HG02588 (cell line): Measurements from ENCODE around the gene ADGRG2.

Experiments used
- ATAC-seq: cut with Tn5 transposase; IDR thresholded peaks from one replicate; pipeline ENCODE4 v1.9.1; 2021; ENCODE audit warnings: mild to moderate bottlenecking, moderate library complexity; ENCODE audit not compliant: unreplicated experiment

ADGRG2 gene

DNA sequence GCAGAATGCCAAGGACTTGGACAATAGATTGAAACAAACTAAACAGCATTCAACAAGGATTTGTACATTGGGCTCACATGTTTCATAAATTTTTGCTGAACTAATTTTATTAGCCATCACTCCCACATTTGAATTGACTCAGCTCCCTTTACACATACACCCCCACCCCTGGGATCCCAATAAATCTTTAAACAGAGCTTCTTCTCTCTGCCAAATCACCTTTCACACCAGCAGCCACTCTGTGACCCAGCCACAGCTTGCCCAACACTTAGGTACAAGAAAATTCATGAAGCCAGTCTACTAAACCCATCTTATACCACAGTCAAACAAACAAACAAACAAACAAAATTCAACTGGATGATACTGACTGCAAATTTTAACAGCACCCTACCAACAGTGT lies 159.9 kb downstream of the ADGRG2 start:
- no peak for ATAC-seq

- no peak for ATAC-seq
Measured at GRCh38 chrX:18961686-18962085, 160.6 kb downstream of the ADGRG2 start.

DNA sequence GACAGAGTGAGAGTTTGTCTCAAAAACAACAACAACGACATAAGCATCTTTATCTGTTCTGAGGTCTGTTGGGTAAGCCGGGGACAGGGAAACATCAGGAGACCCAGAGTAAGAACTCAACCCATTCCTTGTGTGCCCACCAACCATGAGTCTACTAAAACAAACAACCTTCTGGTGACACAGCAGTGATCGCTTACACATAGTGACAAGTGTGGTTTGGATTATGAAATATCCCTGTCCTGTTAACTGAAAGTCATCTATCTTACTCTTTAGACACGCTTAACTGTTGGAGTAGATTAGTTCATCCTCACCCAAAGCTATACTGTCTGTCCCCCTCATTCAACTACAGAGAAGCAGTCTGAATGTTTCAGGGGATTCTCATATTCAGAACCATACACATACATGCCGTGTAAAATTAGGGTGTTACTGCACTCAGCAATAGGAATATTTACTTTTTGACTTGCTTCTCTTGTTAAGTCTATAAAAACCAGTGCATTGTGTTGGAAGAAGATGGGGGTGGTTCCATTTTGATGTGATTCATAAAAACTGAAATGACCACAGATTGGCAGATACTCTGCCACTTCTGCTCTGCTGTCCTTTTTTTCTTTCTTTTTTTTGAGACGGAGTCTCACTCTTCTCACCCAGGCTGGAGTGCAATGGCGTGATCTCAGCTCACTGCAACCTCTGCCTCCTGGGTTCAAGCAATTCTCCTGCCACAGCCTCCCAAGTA lies 165.8 kb downstream of the ADGRG2 start:
- no peak for ATAC-seq

GRCh38 chrX:18955676-18956075 lies 166.6 kb downstream of the ADGRG2 start:
- no peak for ATAC-seq

DNA sequence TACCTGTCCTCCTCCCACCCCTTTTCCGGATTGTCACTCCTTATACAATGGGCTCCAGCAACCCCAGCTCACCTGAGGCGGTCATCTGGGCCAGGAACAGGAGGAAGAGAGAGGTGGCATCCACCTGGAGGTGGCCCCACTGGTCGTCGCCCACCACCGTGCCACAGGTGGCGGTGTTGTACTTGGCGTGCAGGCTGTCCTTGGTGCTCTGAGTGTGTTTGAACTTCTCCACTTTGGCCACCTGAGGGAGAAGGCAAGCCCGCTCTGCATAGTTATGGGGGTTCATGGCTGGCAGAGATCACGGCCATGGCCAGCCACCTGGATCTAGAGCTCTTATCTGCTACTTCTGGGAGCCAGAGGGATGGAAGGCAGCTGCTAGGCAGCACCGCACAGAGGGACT lies 171.2 kb downstream of the ADGRG2 start:
- ATAC-seq, result no peak

- ATAC-seq, result no peak
Measured at GRCh38 chrX:18949944-18950301, 172.3 kb downstream of the ADGRG2 start.

DNA sequence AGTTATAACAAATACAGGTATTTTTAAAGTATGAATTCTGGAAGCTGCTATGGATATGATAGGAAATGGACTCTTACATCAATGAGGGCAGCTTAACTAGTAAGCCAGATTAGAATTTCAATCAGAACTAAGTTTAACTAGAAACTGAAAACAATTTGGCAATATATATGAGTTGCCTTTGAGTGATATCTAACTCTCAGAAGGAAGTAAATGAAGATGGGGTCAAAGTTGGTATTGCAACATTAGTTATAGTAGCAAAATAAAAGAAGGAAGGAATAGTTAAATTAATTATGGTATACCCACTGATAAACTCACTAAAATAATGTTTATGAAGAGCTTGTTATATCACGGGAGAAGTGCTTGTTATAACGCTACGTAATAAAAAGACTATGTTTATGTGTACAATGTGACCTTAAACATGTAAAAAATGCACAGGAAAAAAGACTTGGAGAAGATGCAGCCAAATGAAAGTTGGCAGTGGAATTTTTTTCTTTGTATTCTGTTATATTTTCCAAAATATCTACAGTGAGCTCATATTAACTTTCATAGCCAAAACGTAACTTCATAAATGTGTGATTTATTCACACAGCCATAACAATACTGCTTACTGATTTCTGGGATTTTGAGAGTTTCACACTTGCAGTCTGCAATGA lies 172.9 kb downstream of the ADGRG2 start:
- ATAC-seq, result no peak

DNA sequence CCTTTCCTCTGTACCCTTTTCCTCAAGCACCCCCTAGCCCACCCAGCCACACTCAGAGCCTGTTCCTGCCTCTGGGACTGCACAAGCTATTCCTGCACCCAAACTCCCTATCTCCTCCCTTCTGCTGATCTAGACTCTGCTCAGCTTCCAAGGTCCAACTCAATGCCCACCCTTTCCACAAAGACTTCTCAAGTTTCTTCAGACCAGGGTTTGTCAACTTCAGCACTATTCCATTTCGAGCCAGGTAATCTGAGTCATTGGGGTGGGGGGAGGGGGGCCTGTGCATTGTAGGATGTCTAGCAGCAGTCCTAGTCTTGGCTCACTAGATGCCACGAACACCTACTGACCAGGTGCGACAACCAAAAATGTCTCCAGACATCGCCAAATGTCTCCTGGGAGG lies 175.7 kb downstream of the ADGRG2 start:
- ATAC-seq, result no peak

- no peak for ATAC-seq
Measured at GRCh38 chrX:18946157-18946556, 176.1 kb downstream of the ADGRG2 start.

DNA sequence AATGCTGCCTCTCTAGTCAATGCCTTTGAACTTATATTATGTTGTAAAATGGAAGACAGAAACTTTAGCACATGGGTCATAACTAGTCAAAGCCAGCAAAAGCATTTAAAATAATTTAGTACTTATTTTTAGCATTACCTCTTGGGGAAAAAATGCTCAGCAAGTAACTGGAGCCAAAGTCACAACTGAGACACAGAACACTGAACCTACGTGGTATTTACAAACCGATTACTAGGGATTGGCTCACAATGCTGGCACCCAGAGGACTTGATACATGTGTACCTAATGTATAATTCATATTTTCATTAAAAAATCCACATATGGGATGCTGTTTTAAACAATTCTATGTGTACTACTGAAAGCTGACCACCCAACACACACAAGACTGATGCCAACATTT lies 176.8 kb downstream of the ADGRG2 start:
- ATAC-seq, result no peak

- no peak for ATAC-seq
Measured at GRCh38 chrX:18944482-18944881, 177.8 kb downstream of the ADGRG2 start.

DNA sequence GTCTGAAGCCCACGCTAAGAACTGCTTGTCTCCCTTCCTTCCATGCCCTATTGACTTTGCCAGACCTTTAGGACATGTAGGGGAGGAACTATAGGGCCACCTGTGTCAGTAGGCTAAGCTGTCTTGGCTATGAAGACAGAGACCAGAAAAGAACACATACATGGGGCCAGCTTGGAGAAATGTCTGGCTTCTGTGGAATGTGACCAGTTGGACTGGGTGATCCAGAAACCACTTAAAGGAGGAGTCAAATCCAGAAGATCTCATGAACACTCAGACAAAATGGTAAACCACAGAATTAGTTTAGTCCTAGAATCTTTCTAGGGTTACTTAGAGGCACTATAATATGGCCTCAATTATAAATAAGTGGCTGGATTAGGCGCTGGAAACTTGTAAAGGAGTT lies 180.4 kb downstream of the ADGRG2 start:
- no peak for ATAC-seq
